GM13976 (cell line): ENCODE data around the gene CASKIN1.
A peak's percentile ranks its signal among the peaks of the same experiment; 100 is the strongest.
"Not testable (repeated sequence)": the region's sequence is repeated elsewhere in the genome, so short reads cannot be mapped to it uniquely, and the experiment has no call there.

Experiments
- DNase-seq: peaks from one replicate; pipeline ENCODE4 v3.0.0; 2012; ENCODE audit warnings: low spot score
- in situ Hi-C: fragments of 300-500 bp; cut with MboI; formaldehyde crosslinking; loops from one replicate; pipeline ENCODE4 v1.12.0; 2022; ENCODE audit warnings: low sequenced_read_pairs, mixed read lengths, inconsistent platforms; ENCODE audit not compliant: unreplicated experiment
- TF ChIP-seq, protein P1 (sequence below): IDR thresholded peaks from 2 replicates; pipeline ENCODE4 v1.5.1; 2012; ENCODE audit warnings: borderline replicate concordance, mild to moderate bottlenecking; ENCODE audit not compliant: insufficient read depth; ENCODE audit errors: extremely low read depth, missing control alignments, control extremely low read depth

Gene CASKIN1

GRCh38 chr16:2147981-2148671 lies 48.3 kb downstream of the CASKIN1 start, which contains the start of gene RAB26:
Gene RAB26 (plus strand): TSS chr16:2148625. CDS start chr16:2148784, 159 bp downstream.
- DNase-seq = peak; percentile 71
- in situ Hi-C loops = no loop called here
- TF ChIP-seq, protein P1, sequence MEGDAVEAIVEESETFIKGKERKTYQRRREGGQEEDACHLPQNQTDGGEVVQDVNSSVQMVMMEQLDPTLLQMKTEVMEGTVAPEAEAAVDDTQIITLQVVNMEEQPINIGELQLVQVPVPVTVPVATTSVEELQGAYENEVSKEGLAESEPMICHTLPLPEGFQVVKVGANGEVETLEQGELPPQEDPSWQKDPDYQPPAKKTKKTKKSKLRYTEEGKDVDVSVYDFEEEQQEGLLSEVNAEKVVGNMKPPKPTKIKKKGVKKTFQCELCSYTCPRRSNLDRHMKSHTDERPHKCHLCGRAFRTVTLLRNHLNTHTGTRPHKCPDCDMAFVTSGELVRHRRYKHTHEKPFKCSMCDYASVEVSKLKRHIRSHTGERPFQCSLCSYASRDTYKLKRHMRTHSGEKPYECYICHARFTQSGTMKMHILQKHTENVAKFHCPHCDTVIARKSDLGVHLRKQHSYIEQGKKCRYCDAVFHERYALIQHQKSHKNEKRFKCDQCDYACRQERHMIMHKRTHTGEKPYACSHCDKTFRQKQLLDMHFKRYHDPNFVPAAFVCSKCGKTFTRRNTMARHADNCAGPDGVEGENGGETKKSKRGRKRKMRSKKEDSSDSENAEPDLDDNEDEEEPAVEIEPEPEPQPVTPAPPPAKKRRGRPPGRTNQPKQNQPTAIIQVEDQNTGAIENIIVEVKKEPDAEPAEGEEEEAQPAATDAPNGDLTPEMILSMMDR = no peak

DNA sequence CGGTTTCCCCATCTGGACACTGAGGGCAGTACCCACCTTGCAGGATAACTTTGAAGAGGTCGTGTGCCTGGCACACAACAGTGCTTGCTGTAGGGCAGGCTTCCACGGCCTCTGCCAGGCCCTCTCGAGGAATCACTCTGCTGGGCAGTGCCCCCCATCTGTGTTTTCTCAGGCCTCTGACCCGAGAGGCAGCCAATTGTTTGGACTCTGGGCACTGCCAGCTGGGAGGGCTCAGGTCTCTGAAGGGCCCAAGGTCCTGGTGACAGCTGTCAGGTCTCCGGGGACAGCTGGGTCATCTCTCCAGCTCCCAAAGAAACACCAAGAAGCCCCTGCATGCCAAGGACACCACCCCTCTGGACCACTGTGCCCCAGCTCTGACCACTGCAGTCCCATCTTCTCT lies 49.0 kb downstream of the CASKIN1 start:
- DNase-seq = no peak
- in situ Hi-C loops = no loop called here
- TF ChIP-seq, protein P1 = no peak

GRCh38 chr16:2145843-2146242 lies 50.6 kb downstream of the CASKIN1 start:
- no peak for DNase-seq
- TF ChIP-seq, protein P1 = no peak
- in situ Hi-C loops = no loop called here

- in situ Hi-C loops = no loop called here
- TF ChIP-seq, protein P1 = no peak
These were observed 52.4 kb downstream of the CASKIN1 start for GRCh38 chr16:2143878-2144485.

GRCh38 chr16:2142942-2143877 lies 53.2 kb downstream of the CASKIN1 start:
- in situ Hi-C loops = no loop called here
- DNase-seq = no peak
- TF ChIP-seq, protein P1 = no peak

More at GRCh38 chr16:2143878-2144485, 52.4 kb downstream of the CASKIN1 start:
- no peak for DNase-seq

- DNase-seq = peak; percentile 61
- in situ Hi-C loops = loop anchor here (5.0 kb wide), 1 partner anchor 124 kb away; no protein-coding TSS in a partner anchor
These were observed 60.5 kb downstream of the CASKIN1 start, which contains the start of gene PKD1 for GRCh38 chr16:2135770-2136490. Gene PKD1 (minus strand): TSS chr16:2135898. CDS start chr16:2135689, 209 bp downstream.

DNA sequence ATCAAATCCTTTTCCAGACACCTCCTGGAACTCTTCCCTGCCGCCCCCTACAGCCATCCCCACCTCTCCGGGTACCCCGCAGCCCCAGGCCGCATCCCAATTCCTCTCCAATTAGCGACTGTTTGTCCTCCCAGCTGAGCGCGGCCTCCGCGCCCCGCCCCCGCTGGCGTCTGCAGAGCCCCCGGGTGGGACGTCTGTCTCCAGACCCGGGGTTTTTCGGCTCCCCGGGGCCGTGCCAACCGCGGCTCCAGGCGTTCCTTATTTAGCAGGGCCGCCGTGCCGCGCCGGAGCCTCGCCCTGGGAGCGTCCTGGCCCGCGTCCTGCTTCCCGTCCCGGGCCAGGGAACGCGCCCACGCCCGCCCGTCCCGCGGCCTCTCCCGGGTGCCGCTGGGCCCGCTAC lies 61.3 kb downstream of the CASKIN1 start:
- in situ Hi-C loops = loop anchor here (5.0 kb wide), 1 partner anchor 123 kb away; no protein-coding TSS in a partner anchor
- DNase-seq = not testable (repeated sequence)

- in situ Hi-C loops, DNase-seq: not testable (repeated sequence)
These were observed 62.6 kb downstream of the CASKIN1 start for GRCh38 chr16:2133797-2134196.

- DNase-seq, in situ Hi-C loops: not testable (repeated sequence)
These were observed 66.4 kb downstream of the CASKIN1 start for GRCh38 chr16:2129890-2130447.

DNA sequence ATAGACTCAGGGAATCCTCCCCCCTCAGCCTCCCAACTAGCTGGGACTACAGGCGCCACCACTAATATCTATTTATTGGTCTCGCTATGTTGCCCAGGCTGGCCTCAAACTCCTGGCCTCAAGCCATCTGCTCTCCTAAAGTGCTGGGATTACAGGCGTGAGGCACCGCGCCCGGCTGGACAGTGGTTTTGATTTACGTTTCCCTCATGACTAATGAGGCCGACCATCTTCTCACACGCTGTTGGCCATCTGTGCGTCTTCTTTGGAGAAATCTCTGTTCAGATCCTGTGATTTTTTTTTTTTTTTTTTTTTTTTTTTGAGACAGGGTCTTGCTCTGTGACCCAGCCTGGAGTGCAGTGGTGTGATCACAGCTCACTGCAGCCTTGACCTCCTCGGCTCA lies 67.2 kb downstream of the CASKIN1 start:
- DNase-seq, in situ Hi-C loops: not testable (repeated sequence)
